HG02642 (cell line): ENCODE measurements around the gene SYF2.
"Not testable (repeated sequence)": the region's sequence is repeated elsewhere in the genome, so short reads cannot be mapped to it uniquely, and the experiment has no call there.

Source experiments
- ATAC-seq: cut with Tn5 transposase; IDR thresholded peaks from one replicate; pipeline ENCODE4 v1.9.1; 2021; ENCODE audit warnings: mild to moderate bottlenecking; ENCODE audit not compliant: unreplicated experiment, poor library complexity

The SYF2 gene

GRCh38 chr1:25209516-25209915 is 22.8 kb downstream of the SYF2 start:
- ATAC-seq, result no peak

GRCh38 chr1:25208561-25209222 is 23.6 kb downstream of the SYF2 start:
- ATAC-seq, result no peak

- no peak for ATAC-seq
Observed at GRCh38 chr1:25208092-25208491, 24.2 kb downstream of the SYF2 start.

DNA sequence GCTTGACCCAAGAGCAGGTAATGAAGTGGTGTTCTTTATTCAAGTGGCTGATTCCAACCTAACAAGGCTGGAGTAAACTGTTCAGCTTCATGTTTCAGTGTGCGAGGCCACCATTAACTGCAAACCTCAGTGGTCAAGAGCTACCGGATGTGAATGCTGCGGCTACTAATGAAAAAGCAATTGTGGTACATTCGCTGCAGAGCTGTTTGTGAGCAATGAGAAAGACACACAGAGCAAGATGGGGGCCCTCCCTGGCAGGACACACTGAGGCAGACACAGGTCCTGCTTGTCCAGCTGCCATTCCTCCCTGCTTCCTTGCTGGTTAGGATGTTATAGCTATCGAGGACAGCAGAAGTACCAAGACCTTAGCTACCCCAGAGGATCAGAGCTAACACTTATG is 26.1 kb downstream of the SYF2 start:
- no peak for ATAC-seq

DNA sequence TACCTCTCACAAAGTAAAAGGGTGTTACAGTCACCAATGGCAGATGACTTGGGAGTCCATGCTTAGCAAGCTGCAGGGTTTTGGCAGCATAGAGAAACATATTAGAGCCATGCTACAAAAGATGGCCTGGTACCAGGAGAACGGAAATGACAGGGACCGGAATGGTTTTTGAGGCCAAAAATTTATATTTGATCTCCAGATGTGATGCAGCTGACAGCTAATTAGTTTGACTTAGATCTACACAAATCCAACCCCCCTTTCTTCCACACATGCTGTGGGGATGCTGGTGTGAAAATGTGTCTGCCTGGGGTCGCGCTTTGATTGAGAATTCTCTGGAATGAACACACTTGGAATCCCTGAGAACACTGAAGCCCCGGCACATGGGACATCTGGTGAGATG is 26.5 kb downstream of the SYF2 start:
- no peak for ATAC-seq

GRCh38 chr1:25204797-25205480 is 27.4 kb downstream of the SYF2 start:
- ATAC-seq, result no peak

DNA sequence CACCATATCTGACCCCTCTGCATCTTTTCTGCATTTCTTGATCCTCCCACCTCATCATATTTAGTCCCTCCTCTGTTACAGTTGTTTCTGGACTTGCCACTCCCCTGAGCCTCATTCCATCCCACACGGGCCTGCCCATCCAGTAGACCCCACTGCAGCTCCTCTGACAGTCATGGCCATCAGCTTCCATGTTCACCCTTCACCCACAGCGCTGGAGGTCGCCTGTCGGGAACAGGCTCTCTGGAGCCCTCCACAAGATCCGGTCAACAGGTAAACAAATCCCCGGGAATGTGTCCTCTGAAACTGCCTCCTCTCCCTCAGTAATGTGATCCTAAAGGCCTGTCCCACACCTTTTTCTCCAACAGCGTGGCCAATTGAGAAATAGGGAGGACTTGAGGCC is 31.3 kb downstream of the SYF2 start:
- no peak for ATAC-seq

DNA sequence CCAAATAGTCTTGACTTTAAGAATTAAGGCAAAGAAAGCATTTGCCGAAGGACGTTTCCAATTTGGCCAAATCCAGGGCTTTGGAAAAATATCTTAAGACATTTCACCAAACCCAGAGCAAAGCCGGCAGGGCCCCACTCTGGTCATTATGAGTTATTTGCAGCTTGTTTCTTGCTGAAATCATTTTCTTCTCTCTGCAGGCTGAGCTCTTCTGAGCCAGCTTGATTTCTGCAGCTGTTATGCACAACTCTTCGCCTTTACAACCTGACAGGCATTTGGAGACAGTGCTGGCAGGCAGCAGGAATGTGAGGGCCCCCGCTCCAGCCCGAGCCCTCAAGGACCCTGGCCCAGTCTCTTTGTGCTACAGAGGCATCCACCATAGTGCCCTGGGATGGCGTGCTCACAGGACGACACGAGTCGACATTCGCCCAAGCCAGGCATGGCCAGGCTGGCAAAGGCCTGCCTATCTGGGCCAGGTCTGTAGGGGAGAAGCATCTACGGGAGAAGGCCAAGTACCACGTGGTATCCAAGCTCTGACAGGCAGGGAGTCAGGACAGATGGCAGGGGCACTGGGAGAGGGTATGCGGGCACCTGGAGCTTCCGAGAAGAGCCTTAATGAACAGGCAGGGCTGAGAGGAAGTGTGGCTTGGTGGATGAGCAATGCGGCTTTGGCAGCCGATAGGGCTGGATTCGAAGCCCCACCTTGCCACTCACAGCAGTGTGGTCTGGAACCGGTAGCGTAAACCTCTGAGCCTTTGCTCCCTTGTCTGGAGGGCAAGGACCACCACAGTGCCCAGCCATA is 32.3 kb downstream of the SYF2 start:
- ATAC-seq, result no peak

DNA sequence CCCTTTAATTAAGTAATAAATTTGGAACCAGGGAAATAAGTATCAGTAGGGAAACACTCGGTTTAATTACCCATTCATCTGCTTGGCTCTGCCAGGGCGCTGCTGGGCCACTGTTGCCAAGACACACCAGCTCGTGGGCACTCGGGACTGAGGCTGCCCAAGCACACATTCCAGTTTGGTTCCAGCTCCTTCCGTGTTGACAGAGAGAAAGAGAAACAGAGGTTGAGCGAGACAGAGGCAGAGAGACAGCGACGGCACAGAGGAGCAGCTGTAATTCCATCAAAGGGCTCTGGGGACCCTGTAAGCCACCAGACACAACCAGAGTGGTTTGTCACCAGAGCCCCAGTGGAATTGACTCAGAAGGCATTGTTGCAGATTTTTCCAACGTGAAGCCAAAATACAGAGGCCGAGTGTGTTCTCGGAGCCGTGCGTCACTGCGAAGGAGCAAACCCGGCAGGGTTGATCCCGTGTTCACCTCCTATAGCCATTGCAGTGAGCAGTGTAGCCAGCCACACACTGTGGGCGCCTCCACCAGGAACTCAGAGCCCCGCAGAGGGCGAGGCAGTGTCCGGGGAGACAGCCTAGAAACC is 33.5 kb downstream of the SYF2 start:
- no peak for ATAC-seq

GRCh38 chr1:25197982-25198662 is 34.2 kb downstream of the SYF2 start:
- ATAC-seq, result no peak

GRCh38 chr1:25197235-25197975 is 34.9 kb downstream of the SYF2 start:
- ATAC-seq, result no peak

DNA sequence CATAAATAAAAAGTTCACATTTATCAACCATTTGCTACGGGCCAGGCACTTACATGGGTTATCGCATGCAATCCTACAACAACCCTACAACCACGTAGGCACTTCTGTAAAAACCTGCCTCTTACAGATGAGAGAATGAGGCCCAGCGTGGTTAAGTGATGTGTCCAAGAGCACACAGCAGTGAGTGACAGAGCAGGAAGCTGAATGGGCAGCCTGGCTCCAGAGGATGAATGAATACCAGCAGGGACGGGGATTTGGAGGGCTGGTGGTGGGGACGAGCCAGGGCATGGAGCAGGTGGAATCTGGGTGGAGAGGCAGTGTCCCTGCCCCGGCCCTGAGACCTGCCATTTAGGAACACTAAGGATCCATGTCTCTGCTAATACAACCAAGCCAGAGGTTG is 35.5 kb downstream of the SYF2 start:
- ATAC-seq, result no peak

GRCh38 chr1:25195835-25196234 is 36.5 kb downstream of the SYF2 start:
- ATAC-seq, result no peak

DNA sequence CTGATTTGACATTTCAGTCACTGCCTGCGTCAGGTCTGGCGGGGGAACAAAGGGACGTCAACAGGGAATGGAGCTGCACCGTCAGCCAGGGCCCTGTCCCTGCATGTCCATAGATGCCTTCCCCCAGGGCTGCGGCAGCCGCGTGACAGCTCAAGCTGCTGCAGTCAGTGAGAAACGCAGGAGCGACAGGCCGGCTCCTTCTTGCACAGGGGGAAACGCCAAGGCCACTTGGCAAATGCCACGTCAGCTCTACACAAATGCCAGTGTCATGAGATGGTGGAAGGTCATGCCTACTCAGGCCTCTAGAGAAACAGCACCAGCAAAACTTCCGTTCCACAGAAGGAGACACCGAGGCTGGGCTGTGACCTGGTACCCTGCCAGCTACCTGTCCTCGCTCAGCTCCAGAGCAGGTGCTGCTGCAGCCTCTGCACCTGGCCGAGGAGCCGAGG is 37.7 kb downstream of the SYF2 start:
- no peak for ATAC-seq

- no peak for ATAC-seq
Observed at GRCh38 chr1:25194054-25194453, 38.2 kb downstream of the SYF2 start.

DNA sequence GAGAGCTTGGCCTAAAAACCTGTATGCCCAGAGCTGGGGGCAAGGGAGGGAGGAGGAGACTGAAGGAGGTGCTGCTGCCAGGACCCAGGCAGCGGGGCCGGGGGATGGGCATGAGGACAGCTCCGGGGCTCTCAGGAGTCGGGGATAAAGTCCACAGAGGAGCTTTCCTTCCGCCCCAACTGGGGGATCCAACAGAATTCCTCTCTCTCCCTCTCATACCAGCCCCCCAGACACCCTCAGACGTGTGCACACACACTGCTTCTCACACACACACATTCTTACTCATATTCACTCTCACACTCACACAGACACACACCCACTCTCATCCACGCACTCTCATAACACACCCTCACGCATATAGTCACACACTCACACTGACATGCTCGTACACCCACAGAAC is 39.1 kb downstream of the SYF2 start:
- no peak for ATAC-seq

DNA sequence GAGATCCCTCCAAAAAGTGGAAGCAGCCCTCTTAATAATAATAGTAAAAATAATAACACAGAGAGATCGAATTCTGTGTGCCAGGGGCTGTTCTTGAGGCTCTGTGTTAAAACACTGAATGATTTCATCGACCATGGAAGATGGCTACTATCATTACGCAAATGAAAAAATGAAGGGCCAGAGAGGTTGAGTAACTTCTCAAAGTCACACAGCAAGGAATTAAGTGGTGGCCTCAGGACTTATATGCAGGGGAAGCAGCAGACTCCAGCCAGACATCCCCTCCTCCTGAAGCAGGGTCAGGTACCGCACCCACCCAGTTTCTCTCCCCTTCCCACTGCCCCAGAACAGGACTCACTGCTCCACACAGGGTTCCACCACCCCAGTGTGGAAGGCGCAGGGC is 40.1 kb downstream of the SYF2 start:
- no peak for ATAC-seq

DNA sequence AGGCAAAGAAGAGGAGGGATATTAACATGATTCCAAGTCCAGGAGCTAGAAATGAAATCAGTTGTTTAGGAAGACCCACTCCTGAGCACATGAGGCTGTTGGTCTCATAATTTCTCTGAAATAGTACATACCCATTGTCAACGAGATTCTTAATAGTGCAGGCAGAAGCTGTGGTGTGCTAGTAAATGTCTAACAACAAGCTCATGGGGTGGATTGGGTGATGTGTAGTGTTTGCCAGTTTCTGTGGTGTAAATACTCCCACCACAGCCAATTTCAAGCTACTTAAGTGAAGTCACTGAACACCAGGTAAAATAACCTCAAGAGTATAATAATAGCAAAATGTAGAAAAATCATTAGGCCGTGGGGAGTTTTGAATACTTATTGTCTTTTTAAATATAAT is 42.0 kb downstream of the SYF2 start:
- ATAC-seq, result no peak

DNA sequence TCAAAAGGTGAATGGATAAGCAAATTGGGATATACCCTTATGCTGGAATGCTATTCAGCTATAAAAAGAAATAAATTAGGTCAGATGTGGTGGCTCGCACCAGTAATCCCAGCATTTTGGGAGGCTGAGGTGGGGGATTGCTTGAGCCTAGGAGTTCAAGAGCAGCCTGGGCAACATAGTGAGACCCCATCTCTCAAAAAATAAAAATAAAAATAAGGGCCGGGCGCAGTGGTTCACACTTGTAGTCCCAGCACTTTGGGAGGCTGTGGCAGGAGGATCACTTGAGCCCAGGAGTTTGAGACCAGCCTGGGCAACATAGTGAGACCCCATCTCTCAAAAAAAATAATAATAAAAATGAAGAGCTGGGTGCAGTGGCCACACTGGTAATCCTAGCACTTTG is 44.4 kb downstream of the SYF2 start:
- not testable (repeated sequence) for ATAC-seq

- ATAC-seq, result no peak
Observed at GRCh38 chr1:25187077-25187476, 45.2 kb downstream of the SYF2 start.
